Right kidney (tissue), 9 donors: ENCODE results near the gene USP35.

ENCODE experiments used
- DNase-seq: peaks from one replicate; pipeline ENCODE4 v3.0.0-alpha.2; 2016
- long read RNA-seq, 8 donors: transcript quantifications; one replicate each; lab custom pipeline, GENCODE V29; 2026

USP35 gene, protein sequence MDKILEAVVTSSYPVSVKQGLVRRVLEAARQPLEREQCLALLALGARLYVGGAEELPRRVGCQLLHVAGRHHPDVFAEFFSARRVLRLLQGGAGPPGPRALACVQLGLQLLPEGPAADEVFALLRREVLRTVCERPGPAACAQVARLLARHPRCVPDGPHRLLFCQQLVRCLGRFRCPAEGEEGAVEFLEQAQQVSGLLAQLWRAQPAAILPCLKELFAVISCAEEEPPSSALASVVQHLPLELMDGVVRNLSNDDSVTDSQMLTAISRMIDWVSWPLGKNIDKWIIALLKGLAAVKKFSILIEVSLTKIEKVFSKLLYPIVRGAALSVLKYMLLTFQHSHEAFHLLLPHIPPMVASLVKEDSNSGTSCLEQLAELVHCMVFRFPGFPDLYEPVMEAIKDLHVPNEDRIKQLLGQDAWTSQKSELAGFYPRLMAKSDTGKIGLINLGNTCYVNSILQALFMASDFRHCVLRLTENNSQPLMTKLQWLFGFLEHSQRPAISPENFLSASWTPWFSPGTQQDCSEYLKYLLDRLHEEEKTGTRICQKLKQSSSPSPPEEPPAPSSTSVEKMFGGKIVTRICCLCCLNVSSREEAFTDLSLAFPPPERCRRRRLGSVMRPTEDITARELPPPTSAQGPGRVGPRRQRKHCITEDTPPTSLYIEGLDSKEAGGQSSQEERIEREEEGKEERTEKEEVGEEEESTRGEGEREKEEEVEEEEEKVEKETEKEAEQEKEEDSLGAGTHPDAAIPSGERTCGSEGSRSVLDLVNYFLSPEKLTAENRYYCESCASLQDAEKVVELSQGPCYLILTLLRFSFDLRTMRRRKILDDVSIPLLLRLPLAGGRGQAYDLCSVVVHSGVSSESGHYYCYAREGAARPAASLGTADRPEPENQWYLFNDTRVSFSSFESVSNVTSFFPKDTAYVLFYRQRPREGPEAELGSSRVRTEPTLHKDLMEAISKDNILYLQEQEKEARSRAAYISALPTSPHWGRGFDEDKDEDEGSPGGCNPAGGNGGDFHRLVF
- long read RNA-seq, donor 1, result 0 reads
- long read RNA-seq, donor 2, result 0 reads
- long read RNA-seq, donor 3, result 0 reads
- long read RNA-seq, donor 4, result 0 reads
- long read RNA-seq, donor 5, result 0 reads
- long read RNA-seq, donor 6, result 0 reads
- long read RNA-seq, donor 7, full-length matches to known transcripts, result 2 of 2 reads
- long read RNA-seq, donor 7, partial matches to known transcripts, result 0 of 2 reads
- long read RNA-seq, donor 7, other reads (novel, unspliced or antisense), result 0 of 2 reads
- long read RNA-seq, donor 8, partial matches to known transcripts, result 0 of 1 reads
- long read RNA-seq, donor 8, other reads (novel, unspliced or antisense), result 0 of 1 reads

DNA sequence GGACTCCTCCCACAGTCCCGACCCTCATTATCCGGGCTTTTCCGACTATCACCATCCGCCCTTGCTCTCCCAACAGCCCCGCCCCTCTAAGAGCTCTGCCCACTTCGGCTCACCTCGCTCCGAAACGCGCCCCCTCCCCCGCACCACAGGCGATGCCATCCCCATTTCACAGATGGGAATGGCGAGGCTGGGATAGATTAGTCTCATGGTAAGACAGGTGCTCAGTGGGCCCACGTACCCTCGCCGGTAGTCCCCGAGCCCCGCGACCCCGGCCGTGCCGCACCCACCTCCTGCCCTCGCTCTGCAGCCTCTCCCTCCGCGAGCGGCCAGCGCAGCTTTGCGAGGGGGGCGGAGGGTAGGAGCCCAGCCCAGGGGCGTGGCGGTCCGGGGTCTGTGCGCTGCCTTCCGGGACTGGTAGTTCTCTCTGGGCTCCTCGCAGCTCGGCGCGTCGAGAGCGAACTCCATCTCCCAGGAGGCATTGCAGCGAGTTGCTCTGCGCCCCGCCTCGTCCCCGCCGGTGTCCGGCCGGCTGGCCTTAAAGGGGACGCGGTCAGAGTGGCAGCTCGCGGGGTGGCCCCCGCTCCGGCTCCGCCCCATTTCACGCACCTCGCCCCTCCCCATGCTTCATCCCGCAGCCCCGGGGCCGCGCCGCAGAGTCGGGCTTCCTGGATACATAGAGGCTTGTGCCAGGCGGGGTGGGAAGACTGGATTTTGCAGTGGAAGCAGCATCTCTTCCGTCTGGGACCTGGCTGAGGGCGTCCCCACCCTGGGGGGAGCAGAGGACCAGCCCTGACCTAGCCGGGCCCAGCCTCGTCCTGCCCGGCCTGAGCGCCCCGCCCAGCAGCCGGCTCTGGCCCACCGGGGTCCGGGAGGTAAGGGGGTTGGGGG, at the start of gene USP35, which contains the start of gene KCTD21:
TSS of gene USP35 (plus strand) at position 634 of the 888 bp plus-strand sequence. CDS start 7,327 bp downstream, outside the sequence.
TSS of gene KCTD21 (minus strand) at position 341 of the 888 bp plus-strand sequence. CDS start 14,072 bp downstream, outside the sequence.
- peak; percentile 95 for DNase-seq

DNA sequence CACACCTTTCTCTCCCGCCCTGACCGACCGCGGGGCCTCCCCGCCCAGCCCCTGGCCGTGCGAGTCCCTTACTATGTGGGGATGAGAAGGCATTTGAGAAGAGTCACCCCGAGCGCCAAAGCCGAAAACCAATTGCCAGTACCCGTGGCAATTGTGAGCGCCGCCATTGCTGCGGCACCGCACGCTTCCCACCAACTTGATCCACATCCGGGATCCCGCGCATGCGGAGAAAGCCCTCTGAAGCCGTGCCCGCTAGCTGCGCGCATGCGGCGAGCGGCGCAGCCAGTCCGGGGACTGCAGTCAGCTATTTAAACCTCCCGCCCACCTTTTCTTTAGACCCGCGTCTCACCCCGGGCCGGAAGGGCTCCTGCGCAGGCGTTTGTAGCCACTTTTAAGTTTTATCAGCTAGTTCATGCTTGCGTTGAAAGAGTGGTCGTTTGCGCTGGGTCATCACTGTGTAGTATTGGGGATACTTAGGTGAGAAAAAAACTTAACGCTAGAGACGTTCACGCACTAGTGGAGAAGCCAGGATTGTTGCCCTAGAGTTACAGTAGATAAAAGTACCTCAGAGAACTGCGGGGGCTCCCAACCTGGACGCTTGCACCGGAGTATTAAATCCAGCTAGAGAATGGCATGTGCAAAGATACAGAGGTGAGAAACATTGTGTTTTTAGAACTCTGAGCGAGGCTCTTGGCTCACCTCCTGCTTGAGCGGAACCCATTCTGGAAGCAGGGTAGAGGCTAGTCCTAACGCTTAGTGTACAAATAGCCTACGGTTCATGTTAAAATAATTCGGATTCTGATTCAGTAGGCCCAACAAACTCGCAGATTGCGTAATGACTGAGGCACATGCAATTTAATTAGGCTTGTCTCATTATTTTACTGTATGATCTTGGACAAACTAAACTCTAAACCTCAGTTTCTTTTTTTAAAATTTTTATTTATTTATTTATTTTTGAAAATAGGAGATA, 49.0 kb upstream of the USP35 start, which contains the start of gene ALG8:
TSS of gene ALG8 (minus strand) at position 205 of the 970 bp plus-strand sequence. CDS start at position 167, 38 bp downstream.
- peak; percentile 86 for DNase-seq

GRCh38 chr11:78140392-78141077, 48.2 kb upstream of the USP35 start:
- no peak for DNase-seq

DNA sequence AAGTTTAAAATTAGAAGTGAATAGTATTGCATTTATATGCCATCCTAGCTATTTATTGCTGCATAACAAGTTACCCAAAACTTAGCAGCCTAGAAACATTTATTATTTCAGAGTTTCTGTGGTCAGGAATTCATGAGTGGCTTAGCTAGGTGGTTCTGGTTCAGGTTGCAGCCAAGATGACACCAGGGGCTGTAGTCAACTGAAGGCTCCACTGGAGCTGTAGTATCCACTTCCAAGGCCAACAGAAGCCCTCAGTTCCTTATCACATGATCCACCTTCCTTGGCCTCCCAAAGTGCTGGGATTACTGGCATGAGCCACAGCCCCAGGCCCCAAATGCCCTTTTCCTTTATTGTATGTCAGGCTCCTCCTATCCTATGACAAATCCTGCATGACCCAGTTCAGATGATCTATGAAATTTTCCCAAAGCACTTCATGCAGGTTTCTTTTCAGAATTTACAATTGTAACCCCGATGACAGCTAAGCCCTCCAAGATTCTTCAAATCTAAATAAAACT, 43.2 kb upstream of the USP35 start:
- DNase-seq, result no peak

DNA sequence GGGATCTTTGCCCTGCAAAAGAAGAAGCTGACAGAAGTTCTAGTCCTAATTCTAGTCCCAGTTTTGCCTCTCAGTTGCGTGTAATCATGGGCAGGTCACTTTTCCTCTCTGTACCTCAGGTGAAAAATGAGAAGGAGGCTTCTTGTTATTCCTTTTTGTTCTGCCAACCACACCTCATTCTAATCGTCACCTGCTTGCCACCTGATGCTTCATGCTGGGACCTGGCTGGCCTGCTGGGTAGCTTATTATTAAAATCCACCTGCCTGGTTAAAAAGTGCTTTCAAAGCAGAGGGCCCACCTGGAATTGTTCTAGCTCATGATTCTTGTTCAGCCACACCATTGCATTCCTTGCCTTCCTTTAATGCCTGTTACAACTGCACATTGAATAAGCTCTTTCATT, 40.9 kb upstream of the USP35 start:
- no peak for DNase-seq

GRCh38 chr11:78149646-78150045, 39.1 kb upstream of the USP35 start:
- no peak for DNase-seq

- DNase-seq, result no peak
Observed at GRCh38 chr11:78150346-78150745, 38.4 kb upstream of the USP35 start.

DNA sequence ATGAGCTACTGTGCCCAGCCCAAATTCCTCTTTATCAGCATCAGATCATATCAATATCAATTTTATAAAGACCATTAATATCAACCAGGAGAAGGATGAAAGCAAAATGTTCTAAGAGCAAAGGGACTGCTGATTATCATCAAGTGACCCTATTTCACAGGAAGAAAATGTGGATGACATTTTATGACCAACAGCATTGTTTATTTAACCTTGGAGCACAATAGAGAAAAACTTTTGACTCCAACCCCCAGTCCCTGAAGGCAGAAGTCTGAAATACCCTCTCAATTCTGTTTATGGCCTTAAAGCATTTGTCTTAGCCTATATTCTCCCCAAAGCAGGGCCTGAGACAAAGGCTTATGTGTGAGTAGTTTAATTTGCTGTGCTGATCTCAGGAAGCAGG, 38.0 kb upstream of the USP35 start:
- DNase-seq, result no peak

GRCh38 chr11:78151804-78152203, 36.9 kb upstream of the USP35 start:
- no peak for DNase-seq

DNA sequence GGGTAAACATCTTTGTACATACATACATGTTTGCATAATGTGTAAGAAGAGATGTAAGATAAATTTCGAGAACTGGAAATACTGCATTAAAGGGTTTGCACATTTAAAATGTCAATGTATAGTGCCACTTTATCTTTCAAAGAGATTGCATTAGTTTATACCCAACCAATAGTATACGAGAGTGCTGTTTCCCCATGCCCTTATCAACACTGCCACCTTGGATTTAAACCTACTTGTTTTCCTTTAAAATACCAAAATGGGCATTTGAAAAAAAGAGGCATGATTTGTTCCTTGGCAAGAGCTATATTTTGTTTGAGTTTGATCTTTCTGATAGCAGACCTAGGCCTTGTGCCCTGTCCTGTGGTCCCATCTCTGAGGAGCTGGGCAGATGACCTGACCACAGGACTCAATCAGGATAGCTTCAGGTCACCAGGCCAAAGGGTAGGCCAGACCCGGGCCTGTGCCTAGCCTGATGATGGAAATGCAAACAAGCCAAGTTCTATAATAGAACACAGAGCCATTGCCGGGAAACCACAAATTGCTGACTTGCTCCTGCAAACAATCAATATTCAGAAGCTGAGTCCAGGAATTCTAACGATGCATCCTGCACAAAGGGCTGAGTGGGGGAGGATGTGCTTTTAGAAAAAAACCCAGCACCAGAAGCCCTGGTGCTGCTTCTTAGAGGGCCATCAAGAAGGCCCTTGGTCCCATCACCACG, 32.4 kb upstream of the USP35 start:
- DNase-seq, result no peak

GRCh38 chr11:78158987-78159652, 29.6 kb upstream of the USP35 start:
- DNase-seq, result no peak

DNA sequence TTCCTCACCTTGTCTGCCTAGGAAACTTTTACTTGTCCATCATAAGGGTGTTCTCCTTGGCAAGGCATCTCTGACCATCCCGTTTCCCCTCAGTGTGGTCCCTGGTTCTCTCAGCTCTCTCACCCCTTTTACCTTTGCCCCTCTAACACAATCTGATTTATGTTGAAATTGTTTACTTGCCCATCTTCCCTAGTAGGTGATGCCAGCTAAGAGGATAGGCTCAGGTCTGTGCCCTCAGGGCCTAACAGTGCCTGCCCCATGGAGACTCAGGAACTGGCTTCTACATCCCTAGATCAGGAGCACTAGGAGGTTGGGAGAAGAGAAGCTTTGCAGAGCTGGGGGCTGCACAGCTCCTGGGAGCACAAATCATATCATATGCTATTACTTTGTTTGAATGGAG, 28.2 kb upstream of the USP35 start:
- no peak for DNase-seq

DNA sequence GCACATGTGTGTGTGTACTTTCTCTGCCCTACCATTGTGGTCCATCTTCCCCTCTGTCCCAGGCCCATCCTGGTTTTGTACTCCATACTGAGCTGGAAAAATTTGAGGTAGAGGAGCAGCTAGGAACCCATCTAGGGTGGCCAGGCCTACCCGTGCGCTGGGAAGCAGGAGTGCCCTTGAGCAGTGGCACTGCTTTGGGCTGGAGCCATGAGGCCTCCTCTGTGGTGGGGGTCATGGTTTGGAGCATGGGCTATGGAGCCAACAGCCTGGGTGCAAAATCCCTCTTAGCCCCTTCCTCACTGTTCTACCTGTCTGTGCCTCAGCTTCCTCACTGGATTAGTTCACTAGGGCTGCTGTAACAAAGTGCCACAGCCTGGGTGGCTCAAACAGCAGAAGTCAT, 27.4 kb upstream of the USP35 start:
- DNase-seq, result no peak

- DNase-seq, result no peak
Observed at GRCh38 chr11:78161962-78162371, 26.8 kb upstream of the USP35 start.

- no peak for DNase-seq
Observed at GRCh38 chr11:78163828-78164227, 24.9 kb upstream of the USP35 start.

GRCh38 chr11:78164471-78164870, 24.2 kb upstream of the USP35 start:
- no peak for DNase-seq

DNA sequence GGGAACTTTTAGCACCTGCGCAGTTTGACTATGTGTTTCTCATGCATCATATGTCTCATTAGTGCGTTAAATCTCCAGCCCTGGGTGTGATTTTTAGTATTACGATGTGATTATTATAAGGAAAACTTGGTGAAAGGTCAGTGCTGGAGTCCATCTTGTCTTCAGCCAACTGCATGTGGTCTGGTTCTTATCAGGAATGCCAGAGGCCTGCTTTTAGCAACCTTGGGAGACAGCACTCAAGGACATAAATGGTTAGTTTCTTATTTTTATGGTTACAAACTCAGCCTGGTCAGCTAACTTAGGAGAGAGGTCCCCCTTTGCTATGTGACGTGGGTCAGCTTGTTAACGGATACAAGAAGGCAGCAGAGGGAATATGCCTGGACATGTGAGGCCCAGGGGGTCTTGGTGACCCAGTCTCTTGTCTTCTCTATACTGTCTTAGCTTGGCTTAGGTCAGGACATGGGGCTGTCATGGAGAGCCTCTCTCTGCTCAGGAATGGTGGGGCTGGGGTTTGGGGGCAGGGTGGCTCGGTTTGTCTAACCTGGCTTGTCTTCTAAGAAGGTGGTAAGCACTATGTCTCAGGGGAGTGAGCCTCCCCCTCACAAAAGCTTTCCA, 21.8 kb upstream of the USP35 start:
- DNase-seq, result no peak
